ENCODE data around the gene NUB1.

DNA sequence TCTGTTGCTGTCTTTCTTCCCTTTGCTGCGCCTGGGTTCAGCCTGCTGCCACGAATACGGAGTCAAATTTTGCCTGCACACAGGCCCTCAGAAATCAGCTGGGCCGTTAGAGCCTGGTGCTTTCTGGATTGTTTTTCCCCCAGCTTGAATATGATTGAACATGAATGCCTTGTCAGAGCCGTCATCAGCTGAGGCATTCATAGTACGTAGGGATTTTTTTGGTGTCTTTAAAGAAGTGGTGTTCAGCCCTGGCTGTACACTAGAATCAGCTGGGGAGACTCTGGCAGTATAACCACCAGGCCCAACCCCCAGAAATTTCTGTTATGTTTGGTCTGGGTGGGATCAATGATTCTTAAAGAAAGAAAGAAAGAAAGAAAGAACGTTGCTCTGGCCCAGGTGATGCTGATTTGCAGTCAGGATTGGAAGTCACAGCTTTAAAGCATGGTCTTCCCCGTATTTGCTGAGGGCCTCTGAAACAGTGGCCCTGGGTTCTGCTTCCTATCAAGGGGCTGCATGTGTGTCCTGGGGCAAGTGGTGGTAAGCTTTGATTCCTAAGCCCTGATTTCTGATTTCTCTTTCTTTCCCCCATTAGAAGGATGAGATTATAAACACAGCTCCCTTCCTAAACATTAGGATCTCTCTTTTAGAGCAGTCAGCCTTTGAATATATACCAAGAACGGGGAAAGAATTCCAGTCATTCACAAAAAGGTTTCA, 24.7 kb downstream of the NUB1 start:
- TF ChIP-seq, protein P1, sequence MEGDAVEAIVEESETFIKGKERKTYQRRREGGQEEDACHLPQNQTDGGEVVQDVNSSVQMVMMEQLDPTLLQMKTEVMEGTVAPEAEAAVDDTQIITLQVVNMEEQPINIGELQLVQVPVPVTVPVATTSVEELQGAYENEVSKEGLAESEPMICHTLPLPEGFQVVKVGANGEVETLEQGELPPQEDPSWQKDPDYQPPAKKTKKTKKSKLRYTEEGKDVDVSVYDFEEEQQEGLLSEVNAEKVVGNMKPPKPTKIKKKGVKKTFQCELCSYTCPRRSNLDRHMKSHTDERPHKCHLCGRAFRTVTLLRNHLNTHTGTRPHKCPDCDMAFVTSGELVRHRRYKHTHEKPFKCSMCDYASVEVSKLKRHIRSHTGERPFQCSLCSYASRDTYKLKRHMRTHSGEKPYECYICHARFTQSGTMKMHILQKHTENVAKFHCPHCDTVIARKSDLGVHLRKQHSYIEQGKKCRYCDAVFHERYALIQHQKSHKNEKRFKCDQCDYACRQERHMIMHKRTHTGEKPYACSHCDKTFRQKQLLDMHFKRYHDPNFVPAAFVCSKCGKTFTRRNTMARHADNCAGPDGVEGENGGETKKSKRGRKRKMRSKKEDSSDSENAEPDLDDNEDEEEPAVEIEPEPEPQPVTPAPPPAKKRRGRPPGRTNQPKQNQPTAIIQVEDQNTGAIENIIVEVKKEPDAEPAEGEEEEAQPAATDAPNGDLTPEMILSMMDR (IDR thresholded peaks at IDR 0.05) = no peak
- TF ChIP-seq POLR2A (IDR thresholded peaks at IDR 0.05) = no peak
